Suppressor macrophage treated with lipopolysaccharide for 1 hour (primary cell): ENCODE measurements around the gene ACADM.
"Not testable (repeated sequence)": the region's sequence is repeated elsewhere in the genome, so short reads cannot be mapped to it uniquely, and the experiment has no call there.

ENCODE experiments used
- DNase-seq, 3 donors: peaks; one replicate each; pipeline ENCODE4 v3.0.0-alpha.2; 2020 to 2022

Gene ACADM

DNA sequence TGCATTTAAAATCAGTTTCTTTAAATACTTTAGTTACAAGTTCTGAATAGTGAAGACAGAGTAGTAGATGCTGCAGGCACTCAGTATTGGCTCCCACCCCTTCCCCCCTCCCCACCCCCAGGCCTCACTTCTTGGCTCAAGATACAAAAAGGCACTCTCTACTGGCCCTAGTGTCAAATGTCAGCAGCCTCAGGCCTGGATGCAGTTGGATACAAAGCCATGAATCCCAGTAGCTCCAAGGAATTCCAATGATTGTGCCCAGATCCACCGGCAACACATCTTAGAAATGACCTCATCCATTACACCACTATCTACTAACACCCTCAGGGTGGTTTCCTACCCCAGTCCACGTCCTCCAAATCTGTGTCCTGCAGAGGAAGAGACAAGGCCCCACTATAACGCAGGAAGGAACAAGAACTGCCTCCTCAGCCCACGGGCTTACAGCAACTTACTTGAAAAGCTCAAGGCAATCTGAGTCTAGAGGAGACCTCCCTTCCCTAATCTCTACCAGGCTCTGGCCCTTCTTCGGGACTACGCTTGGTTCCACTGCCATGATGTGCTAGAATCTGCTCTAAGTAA, 17.6 kb downstream of the ACADM start:
- DNase-seq = peak; percentile 18 to 37 (median 21)

- DNase-seq = peak; percentile 43 to 52 (median 50)
Observed at GRCh38 chr1:75745276-75745675, 20.8 kb downstream of the ACADM start.

DNA sequence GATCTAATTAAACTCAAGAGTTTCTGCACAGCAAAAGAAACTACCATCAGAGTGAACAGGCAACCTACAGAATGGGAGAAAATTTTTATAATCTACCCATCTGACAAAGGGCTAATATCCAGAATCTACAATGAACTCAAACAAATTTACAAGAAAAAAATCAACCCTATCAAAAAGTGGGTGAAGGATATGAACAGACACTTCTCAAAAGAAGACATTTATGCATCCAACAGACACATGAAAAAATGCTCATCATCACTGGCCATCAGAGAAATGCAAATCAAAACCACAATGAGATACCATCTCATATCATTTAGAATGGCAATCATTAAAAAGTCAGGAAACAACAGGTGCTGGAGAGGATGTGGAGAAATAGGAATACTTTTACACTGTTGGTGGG, 32.7 kb downstream of the ACADM start:
- DNase-seq = not testable (repeated sequence)

DNA sequence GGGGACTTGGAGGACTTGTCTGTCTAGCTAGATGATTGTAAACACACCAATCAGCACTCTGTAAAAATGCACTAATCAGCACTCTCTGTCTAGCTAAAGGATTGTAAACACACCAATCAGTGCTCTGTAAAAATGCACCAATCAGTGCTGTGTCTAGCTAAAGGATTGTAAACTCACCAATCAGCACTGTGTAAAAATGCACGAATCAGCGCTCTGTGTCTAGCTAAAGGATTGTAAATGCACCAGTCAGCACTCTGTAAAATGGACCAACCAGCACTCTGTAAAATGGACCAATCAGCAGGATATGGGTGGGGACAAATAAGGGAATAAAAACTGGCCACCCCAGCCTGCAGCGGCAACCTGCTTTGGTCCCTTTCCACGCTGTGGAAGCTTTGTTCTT, 34.0 kb downstream of the ACADM start:
- not testable (repeated sequence) for DNase-seq

DNA sequence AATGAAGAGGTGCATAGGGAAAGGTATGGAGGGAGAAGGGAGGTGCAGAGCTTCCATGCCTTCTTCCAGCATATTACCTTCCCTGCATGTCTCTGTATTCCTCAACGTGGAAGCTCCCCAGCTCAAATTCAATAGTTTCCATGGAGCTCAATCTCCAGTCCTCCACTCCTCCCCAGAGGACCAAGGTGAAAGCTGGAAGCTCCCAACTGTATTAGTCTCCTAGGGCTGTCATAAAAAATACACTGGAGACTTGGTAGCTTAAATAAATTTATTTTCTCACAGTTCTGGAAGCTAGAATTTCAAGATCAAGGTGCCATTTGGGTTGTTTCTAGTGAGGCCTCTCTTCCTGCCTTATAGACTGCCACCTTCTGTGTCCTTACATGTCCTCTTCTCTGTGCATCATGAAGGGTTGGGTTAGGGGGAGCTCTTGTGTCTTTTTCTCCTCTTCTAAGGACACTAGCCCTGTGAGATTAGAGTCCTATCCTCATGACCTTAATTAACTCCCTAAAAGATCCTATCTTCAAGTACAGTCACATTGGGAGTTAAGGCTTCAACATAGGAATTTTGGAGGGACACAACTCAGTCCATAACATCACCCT, 39.6 kb downstream of the ACADM start:
- no peak for DNase-seq

GRCh38 chr1:75765697-75766355, 41.3 kb downstream of the ACADM start:
- peak in 2 of 3 donors; percentile 16 to 28 for DNase-seq

DNA sequence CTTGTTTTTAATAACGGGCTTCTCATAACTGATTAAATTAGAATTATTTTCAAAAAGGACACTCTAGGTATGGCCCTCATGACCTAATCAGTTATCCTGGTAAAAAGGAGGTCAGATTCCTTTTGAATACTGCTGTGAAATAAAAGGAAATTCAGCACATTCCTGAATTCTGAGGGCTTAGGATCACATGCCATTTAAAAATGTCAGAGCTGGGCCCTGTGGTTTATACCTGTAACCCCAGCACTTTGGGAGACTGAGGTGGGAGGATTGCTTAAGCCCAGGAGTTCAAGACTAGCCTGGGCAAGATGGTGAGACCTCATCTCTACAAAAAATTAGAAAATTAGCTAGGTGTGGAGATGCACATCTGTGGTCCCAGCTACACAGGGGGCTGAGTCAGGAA, 43.5 kb downstream of the ACADM start:
- DNase-seq = no peak

GRCh38 chr1:75770761-75771160, 46.3 kb downstream of the ACADM start:
- DNase-seq = no peak

DNA sequence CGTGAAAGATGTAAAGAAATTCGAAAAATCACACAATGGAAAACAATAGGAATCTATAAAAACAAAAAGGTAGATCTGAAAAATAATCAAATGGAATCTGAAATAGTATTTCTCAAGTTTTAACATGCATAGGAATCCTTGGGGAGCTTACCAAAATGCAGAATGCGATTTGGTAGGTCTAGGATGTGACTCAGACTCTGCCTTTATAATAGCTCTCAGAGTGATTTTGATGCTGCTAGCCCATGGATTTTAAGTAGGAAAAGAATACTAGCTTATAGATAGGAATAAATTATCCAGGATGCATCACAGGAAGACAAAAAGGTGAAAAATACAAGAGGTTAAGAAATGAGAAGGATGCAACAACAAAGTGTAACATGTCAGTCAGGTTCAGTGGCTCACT, 47.5 kb downstream of the ACADM start:
- no peak for DNase-seq

- DNase-seq = not testable (repeated sequence)
Observed at GRCh38 chr1:75777812-75778211, 53.3 kb downstream of the ACADM start.

DNA sequence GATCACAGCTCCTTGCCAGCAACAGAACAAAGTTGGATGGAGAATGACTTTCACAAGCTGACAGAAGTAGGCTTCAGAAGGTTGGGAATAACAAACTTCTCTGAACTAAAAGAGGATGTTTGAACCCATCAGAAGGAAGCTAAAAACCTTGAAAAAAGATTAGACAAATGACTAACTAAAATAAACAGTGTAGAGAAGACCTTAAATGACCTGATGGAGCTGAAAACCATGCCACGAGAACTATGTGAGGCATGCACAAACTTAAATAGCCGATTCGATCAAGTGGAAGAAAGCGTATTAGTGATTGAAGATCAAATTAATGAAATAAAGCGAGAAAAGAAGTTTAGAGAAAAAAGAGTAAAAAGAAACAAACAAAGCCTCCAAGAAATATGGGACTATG, 54.2 kb downstream of the ACADM start:
- DNase-seq = not testable (repeated sequence)

DNA sequence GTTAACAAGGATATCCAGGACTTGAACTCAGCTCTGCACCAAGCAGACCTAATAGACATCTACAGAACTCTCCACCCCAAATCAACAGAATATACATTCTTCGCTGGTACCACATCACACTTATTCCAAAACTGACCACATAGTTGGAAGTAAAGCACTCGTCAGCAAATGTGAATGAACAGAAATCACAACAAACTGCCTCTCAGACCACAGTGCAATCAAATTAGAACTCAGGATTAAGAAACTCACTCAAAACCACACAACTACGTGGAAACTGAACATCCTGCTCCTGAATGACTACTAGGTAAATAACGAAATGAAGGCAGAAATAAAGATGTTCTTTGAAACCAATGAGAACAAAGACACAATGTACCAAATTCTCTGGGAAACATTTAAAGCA, 55.7 kb downstream of the ACADM start:
- not testable (repeated sequence) for DNase-seq

DNA sequence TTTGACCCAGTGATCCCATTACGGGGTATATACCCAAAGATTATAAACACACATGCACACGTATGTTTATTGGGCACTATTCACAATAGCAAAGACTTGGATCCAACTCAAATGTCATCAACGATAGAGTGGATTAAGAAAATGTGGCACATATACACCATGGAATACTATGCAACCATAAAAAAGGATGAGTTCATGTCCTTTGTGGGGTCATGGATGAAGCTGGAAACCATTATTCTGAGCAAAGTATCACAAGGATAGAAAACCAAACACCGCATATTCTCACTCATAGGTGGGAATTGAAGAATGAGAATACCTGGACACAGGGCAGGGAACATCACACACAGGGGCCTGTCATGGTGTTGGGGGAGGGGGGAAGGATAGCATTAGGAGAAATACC, 59.4 kb downstream of the ACADM start:
- not testable (repeated sequence) for DNase-seq

GRCh38 chr1:75785320-75785982, 60.9 kb downstream of the ACADM start:
- no peak for DNase-seq

DNA sequence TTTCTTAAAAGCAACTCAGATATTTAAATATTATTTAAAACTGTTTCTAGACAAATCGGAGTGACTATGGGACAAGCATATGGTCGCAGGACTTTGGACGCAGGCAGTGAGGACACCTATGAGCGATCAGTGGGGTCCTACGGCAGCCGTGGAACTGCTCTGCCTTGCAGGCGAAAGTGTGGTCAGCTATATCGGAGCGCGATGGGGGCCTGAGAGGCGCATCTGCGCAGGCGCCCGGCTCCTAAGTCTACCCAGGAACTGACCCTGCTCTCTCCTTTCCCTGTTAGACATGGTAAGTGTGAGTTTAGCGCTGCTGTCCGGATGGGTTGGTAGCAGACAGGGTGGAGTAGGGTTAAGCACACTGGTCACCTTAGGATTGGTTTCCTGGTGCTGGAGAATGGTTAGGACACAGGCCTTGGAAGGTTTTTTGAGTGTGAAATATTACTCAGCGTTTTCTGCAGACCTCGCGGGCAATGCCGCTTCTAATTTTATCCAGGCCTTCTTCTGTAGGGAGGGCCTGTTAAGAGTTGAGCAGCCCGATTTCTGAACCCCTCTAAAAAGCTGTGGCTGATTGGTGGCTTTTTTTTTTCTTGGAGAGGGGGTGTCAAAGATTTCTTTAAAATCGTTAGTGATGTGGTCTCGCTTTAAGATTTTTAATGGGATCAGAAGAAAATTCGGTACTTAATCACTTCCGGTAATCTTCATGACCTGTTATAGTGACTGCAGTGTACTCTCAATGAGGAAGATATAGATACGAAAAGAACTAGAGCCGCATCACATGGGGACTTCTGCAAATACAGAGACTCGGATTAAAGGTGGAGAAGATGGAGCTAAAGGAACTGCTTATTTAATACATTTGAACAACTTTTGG, 61.7 kb downstream of the ACADM start, which contains the start of gene RABGGTB:
Gene RABGGTB, plus strand, starts transcription at position 274 of the 871 bp plus-strand sequence. Its CDS starts 16 bp downstream, at position 290.
- peak; percentile 96 to 98 (median 97) for DNase-seq

DNA sequence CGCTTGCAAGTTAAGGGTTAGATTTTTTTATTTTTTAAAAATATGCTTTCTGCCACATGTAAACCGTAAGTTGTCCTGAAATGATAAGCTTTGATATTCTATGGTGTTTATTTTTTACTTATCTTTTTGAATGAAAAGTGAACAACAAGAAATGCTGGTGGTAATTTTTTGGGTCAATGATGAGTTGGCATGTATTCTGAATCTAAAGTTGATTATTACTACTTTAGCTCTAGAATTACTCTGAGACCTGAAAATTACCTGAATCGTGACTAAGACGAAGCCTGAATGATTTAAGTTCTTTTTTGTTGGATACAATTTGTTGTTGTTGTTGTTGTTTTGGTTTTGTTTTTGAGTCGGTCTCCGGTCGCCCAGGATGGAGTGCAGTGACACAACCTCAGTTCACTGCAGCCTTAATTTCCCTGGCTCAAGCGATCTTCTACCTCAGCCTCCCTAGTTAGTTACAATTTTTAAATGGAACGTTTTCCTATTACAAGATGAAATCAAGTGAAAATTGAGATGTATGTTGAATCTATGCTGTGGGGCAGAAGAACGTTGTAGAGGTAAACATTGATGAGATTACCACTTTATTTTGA, 62.5 kb downstream of the ACADM start:
- peak in 1 of 3 donors; percentile 8 for DNase-seq

DNA sequence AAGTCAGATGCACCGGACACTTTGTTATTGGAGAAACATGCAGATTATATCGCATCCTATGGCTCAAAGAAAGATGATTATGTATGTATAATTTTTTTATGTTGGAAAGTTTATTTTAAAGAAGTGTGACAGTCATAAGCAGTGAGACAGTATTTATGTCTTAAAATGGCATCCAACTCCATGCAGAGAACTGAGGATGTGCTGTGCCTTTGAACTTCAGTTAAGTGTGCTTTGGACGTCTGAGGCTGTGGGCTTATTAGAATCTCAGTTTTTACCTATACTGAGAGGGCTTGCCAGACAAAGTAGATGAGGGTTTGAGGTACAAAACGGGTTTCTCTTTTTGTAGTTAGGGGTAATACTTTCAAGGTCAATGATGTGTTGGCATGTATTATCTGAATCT, 63.0 kb downstream of the ACADM start:
- DNase-seq = no peak

DNA sequence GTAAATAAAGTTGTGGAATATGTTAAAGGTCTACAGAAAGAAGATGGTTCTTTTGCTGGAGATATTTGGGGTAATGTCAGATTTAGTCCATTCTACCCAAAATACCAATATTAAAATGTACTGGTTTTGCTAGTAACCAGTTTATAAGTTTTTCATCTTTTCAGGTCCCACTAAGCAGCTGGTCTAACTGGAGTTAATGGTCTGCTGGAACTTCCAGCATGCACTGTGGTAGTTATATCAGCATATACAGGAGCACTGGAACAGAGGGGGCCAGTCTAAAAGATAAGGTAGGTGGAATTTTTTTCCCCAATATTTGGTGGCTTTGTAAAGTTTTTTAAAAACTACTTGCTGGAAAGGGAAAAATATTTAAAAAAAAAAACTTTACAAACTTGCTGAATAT, 65.5 kb downstream of the ACADM start:
- no peak for DNase-seq

GRCh38 chr1:75791022-75791421, 66.5 kb downstream of the ACADM start:
- DNase-seq = peak in 1 of 3 donors; percentile 24

- no peak for DNase-seq
Observed at GRCh38 chr1:75792091-75792490, 67.6 kb downstream of the ACADM start.

DNA sequence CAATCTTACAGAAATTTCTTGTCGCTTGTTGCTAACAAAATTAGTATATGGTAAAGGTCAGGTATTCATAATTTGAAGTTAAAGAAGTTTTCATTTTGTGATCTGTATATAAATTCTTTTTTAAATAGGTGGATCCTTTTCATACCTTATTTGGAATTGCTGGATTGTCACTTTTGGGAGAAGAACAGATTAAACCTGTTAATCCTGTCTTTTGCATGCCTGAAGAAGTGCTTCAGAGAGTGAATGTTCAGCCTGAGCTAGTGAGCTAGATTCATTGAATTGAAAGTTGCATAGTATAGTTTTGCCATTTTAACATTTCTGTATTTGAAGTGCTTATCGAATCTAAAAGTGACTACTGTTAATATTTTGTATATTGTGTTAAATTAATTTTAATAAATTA, 69.9 kb downstream of the ACADM start:
- no peak for DNase-seq

GRCh38 chr1:75795703-75796193, 71.2 kb downstream of the ACADM start:
- no peak for DNase-seq
